ENCODE data around the gene STK32B.

The STK32B gene

GRCh38 chr4:5463361-5463760, 412.1 kb downstream of the STK32B start:
- in situ Hi-C loops (cut with MboI; ENCODE audit: low sequenced_read_pairs) = no loop called here

- in situ Hi-C loops (cut with MboI; ENCODE audit: low sequenced_read_pairs) = no loop called here
These were observed 412.8 kb downstream of the STK32B start for GRCh38 chr4:5463936-5464650.

GRCh38 chr4:5465529-5465928, 414.2 kb downstream of the STK32B start:
- in situ Hi-C loops (cut with MboI; ENCODE audit: low sequenced_read_pairs) = no loop called here

GRCh38 chr4:5465956-5466355, 414.7 kb downstream of the STK32B start:
- in situ Hi-C loops (cut with MboI; ENCODE audit: low sequenced_read_pairs) = no loop called here

GRCh38 chr4:5467111-5467510, 415.8 kb downstream of the STK32B start:
- in situ Hi-C loops (cut with MboI; ENCODE audit: low sequenced_read_pairs) = no loop called here

- in situ Hi-C loops (cut with MboI; ENCODE audit: low sequenced_read_pairs) = no loop called here
These were observed 418.0 kb downstream of the STK32B start for GRCh38 chr4:5469151-5469775.

- in situ Hi-C loops (cut with MboI; ENCODE audit: low sequenced_read_pairs) = no loop called here
These were observed 418.6 kb downstream of the STK32B start for GRCh38 chr4:5469861-5470260.

- in situ Hi-C loops (cut with MboI; ENCODE audit: low sequenced_read_pairs) = no loop called here
These were observed 419.3 kb downstream of the STK32B start for GRCh38 chr4:5470318-5471198.

GRCh38 chr4:5471206-5471605, 419.9 kb downstream of the STK32B start:
- in situ Hi-C loops (cut with MboI; ENCODE audit: low sequenced_read_pairs) = no loop called here

- in situ Hi-C loops (cut with MboI; ENCODE audit: low sequenced_read_pairs) = no loop called here
These were observed 420.4 kb downstream of the STK32B start for GRCh38 chr4:5471691-5472090.

GRCh38 chr4:5472160-5472591, 420.9 kb downstream of the STK32B start:
- in situ Hi-C loops (cut with MboI; ENCODE audit: low sequenced_read_pairs) = no loop called here

GRCh38 chr4:5473125-5473524, 421.8 kb downstream of the STK32B start:
- in situ Hi-C loops (cut with MboI; ENCODE audit: low sequenced_read_pairs) = no loop called here

- in situ Hi-C loops (cut with MboI; ENCODE audit: low sequenced_read_pairs) = no loop called here
These were observed 423.5 kb downstream of the STK32B start for GRCh38 chr4:5474756-5475155.

GRCh38 chr4:5477613-5478012, 426.3 kb downstream of the STK32B start:
- in situ Hi-C loops (cut with MboI; ENCODE audit: low sequenced_read_pairs) = no loop called here

- in situ Hi-C loops (cut with MboI; ENCODE audit: low sequenced_read_pairs) = no loop called here
These were observed 426.9 kb downstream of the STK32B start for GRCh38 chr4:5478169-5478568.

GRCh38 chr4:5478697-5479096, 427.4 kb downstream of the STK32B start:
- in situ Hi-C loops (cut with MboI; ENCODE audit: low sequenced_read_pairs) = no loop called here

GRCh38 chr4:5479518-5480060, 428.3 kb downstream of the STK32B start:
- in situ Hi-C loops (cut with MboI; ENCODE audit: low sequenced_read_pairs) = no loop called here

GRCh38 chr4:5488413-5488812, 437.1 kb downstream of the STK32B start:
- in situ Hi-C loops (cut with MboI; ENCODE audit: low sequenced_read_pairs) = no loop called here

- in situ Hi-C loops (cut with MboI; ENCODE audit: low sequenced_read_pairs) = no loop called here
These were observed 438.0 kb downstream of the STK32B start for GRCh38 chr4:5489260-5489659.

GRCh38 chr4:5497489-5497888, 446.2 kb downstream of the STK32B start:
- in situ Hi-C loops (cut with MboI; ENCODE audit: low sequenced_read_pairs) = no loop called here

GRCh38 chr4:5500165-5500564, 448.9 kb downstream of the STK32B start:
- in situ Hi-C loops (cut with MboI; ENCODE audit: low sequenced_read_pairs) = no loop called here
